GM18867 (cell line): ENCODE data around the gene MPND.
A peak's percentile ranks its signal among the peaks of the same experiment; 100 is the strongest.
"Not testable (repeated sequence)": the region's sequence is repeated elsewhere in the genome, so short reads cannot be mapped to it uniquely, and the experiment has no call there.

Experiments
- ATAC-seq: cut with Tn5 transposase; IDR thresholded peaks from one replicate; pipeline ENCODE4 v1.9.1; 2021; ENCODE audit warnings: mild to moderate bottlenecking, moderate library complexity; ENCODE audit not compliant: unreplicated experiment

MPND gene

GRCh38 chr19:4319067-4319718, 24.2 kb upstream of the MPND start:
- ATAC-seq, result no peak

- ATAC-seq, result no peak
Measured at GRCh38 chr19:4320419-4320818, 22.9 kb upstream of the MPND start.

DNA sequence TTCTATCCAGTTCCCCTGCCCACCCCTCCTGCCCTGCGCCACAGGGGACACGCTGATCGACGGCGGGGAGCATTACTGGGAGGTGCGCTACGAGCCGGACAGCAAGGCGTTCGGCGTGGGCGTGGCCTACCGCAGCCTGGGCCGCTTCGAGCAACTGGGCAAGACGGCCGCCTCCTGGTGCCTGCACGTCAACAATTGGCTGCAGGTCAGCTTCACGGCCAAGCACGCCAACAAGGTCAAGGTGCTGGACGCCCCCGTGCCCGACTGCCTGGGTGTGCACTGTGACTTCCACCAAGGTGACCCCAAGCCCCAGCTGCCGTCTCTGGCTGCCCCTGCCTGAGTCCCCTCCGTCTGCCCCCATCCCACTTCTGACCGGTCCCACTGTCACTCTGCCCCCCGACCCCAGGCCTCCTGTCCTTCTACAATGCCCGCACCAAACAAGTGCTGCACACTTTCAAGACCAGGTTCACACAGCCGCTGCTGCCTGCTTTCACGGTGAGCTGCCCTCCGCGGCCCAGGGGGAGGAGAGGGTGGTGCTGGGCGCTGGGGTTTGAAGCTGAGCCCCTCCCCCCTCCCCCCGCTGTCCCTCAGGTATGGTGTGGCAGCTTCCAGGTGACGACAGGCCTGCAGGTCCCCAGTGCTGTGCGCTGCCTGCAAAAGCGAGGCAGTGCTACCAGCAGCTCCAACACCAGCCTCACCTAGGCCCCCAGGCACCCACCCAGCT, 20.3 kb upstream of the MPND start:
- no peak for ATAC-seq

DNA sequence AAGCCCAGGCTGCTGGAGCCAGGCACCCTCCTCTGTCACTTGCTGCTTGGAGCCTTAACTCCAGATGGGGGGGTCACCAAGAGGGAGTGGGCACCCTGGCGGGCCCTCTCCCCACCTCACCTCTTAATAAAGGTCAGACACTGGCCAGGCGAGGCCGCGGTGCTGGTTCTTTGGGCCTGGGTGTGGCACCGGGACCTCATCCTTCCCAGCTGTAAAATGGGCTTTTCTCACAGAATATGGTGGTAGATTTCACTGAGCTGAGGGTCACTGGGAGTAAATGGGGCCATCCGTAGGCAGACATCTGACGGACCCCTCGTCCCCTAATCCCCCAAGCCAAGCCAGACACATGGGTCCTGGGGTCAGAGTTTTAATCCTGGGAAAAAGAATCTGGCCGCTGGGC, 19.7 kb upstream of the MPND start:
- ATAC-seq, result no peak

DNA sequence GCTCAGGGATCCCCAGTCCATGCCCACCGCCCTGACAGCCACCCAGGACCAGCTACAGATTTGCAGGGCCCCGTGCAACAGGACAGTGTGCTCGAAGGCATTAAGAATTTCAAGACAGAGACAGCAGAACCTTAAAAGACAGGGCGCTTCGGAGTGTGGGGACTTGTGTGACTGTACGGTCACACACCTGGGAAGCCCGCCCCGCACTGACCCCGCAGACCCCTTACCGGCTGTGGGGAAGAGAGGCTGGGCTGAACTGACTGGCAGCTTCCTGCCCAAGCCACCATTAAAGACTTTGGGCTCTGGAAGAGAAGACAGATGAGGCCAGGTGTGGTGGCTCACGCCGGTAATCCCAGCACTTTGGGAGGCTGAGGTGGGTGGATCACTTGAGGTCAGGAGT, 19.1 kb upstream of the MPND start:
- no peak for ATAC-seq

GRCh38 chr19:4326215-4326836, 17.0 kb upstream of the MPND start:
- ATAC-seq, result no peak

- ATAC-seq, result no peak
Measured at GRCh38 chr19:4326837-4327251, 16.5 kb upstream of the MPND start.

DNA sequence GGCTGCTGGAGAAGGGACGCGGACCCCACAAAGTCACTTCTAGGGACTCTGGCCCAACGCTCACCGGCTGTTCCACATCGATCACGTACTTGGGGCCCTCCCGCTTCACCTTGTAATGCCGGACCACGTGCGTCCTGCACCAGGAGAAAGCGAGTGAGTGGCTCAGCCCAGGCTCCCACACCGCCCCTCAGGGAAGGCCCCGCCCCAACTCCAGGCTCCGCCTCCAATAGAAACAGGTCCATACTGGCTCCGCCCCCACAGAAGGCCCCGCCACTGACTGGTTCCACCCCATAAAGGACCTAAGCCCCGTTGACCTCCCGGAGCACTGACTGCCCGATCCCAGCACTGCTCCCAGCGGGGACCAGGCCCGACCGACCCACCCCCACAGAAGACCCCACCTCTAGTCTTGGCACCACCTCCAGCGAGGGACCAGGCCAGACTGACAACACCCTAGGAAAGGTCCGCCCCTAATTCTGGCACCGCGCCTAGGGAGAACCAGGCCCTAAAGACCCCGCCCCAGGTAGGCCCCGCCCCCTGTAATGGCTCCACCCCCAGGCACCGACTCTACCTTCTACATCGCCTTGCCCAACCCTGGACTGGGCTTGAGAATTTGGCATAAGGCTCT, 16.0 kb upstream of the MPND start:
- ATAC-seq, result no peak

- peak; percentile 3 for ATAC-seq
Measured at GRCh38 chr19:4327877-4328242, 15.5 kb upstream of the MPND start.

GRCh38 chr19:4328243-4328990, 14.9 kb upstream of the MPND start:
- peak; percentile 78 for ATAC-seq

- ATAC-seq, result not testable (repeated sequence)
Measured at GRCh38 chr19:4328991-4329681, 14.2 kb upstream of the MPND start.

- no peak for ATAC-seq
Measured at GRCh38 chr19:4329858-4330257, 13.5 kb upstream of the MPND start.

GRCh38 chr19:4334929-4335570, 8.3 kb upstream of the MPND start:
- no peak for ATAC-seq

- ATAC-seq, result no peak
Measured at GRCh38 chr19:4337906-4338440, 5.4 kb upstream of the MPND start.

GRCh38 chr19:4338441-4339355, 4.7 kb upstream of the MPND start, which contains the start of gene STAP2:
STAP2 (minus strand) TSS chr19:4338827; CDS start chr19:4338753, 74 bp downstream.
- ATAC-seq, result no peak

- no peak for ATAC-seq
Measured at GRCh38 chr19:4342314-4342614, 1.1 kb upstream of the MPND start.

DNA sequence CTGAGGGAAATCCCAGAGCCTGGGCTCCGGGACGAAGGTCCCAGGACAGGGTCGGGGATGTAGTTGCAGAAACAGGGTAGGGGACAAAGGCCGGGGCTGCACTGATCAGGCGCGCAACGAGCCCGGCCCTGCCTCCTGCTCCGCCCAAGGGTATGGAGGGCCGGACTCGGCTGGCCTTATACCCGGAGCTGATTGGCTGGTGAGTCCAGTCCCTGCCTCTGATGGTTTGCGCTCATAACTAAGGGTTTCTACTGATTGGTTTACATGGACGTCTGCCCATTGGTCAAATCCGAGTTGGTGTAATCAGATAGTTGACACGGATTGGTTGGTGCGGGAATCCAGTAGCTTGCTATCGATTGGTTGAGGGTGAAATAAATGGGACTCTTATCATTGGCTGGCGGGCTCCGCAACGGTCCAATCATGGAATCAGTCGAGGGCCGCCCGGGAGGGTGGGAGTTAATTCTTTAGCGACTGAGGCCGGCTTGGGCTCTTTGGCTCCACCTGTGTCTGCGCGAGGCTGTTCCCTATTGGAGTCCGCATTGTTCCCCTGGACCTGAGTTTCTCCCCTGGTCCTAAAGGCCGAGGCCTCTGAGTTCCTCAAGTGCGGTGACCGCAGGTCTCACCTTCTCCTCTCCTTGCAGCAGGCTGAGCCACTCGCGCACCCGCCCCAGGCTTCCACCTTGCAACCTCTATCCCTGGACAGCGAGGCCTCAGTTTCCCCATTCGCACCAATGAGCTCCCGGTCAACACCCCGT, 570 bp upstream of the MPND start:
- peak; percentile 85 for ATAC-seq
